OCI-LY3 (cell line): Measurements from ENCODE around the gene CPLX3.

Source experiments
- H2AFZ ChIP-seq: fragments of 200-600, 300-600 bp; shearing (Covaris generic); 2 replicates; pipeline ENCODE4 v1.6.0; 2014; ENCODE audit warnings: antibody characterized with exemption, low read depth, low read length
- H3K27ac ChIP-seq: fragments of 200-600, 300-600 bp; sonication (generic); 2 replicates; pipeline ENCODE4 v1.5.1; 2014; ENCODE audit warnings: mild to moderate bottlenecking, low read length, moderate library complexity, mixed read lengths
- H3K27me3 ChIP-seq: fragments of 200-600, 300-600 bp; sonication (generic); 2 replicates; pipeline ENCODE4 v1.6.1; 2014; ENCODE audit warnings: low read depth, low read length, mixed read lengths
- H3K36me3 ChIP-seq: fragments of 200-600, 300-600 bp; sonication (generic); replicated peaks from 2 replicates; pipeline ENCODE3; 2014; ENCODE audit warnings: low read depth, low read length, mixed read lengths
- H3K4me1 ChIP-seq: fragments of 300-600, 200-600 bp; sonication (generic); 2 replicates; pipeline ENCODE4 v1.6.1; 2014; ENCODE audit warnings: low read length, mixed read lengths
- H3K4me2 ChIP-seq: fragments of 200-600, 300-600 bp; sonication (generic); 2 replicates; pipeline ENCODE4 v1.6.1; 2014; ENCODE audit warnings: low read length, mixed read lengths
- H3K4me3 ChIP-seq: fragments of 300-600, 200-600 bp; sonication (generic); 2 replicates; pipeline ENCODE4 v1.5.1; 2014; ENCODE audit warnings: antibody characterized with exemption, mild to moderate bottlenecking, low read length, moderate library complexity
- H3K79me2 ChIP-seq: fragments of 300-600, 200-600 bp; shearing (Covaris generic); 2 replicates; pipeline ENCODE4 v1.6.1; 2014; ENCODE audit warnings: mild to moderate bottlenecking, low read length, mixed read lengths
- H3K9ac ChIP-seq: fragments of 300-600, 200-600 bp; shearing (Covaris generic); 2 replicates; pipeline ENCODE4 v1.6.0; 2014; ENCODE audit warnings: mild to moderate bottlenecking, low read length, moderate library complexity
- H3K9me3 ChIP-seq: fragments of 200-600, 300-600 bp; shearing (Covaris generic); 2 replicates; pipeline ENCODE4 v1.6.1; 2014; ENCODE audit warnings: low read length, mixed read lengths; ENCODE audit not compliant: insufficient read depth
- H4K20me1 ChIP-seq: fragments of 200-600, 300-600 bp; sonication (generic); 2 replicates; pipeline ENCODE4 v1.6.1; 2016; ENCODE audit warnings: low read length, mixed read lengths; ENCODE audit not compliant: insufficient read depth
- EZH2phosphoT487 ChIP-seq: fragments of 200-600 bp; shearing (Covaris generic); IDR thresholded peaks from 2 replicates; pipeline ENCODE4 v1.6.1; 2018; ENCODE audit warnings: antibody characterized with exemption, mixed run types, low read depth
- TF ChIP-seq, protein P1 (sequence below): fragments of 200-600, 300-600 bp; sonication (generic); IDR thresholded peaks from 2 replicates; pipeline ENCODE4 v1.5.1; 2014; ENCODE audit warnings: antibody characterized with exemption, low read length, low read depth

Gene CPLX3

DNA sequence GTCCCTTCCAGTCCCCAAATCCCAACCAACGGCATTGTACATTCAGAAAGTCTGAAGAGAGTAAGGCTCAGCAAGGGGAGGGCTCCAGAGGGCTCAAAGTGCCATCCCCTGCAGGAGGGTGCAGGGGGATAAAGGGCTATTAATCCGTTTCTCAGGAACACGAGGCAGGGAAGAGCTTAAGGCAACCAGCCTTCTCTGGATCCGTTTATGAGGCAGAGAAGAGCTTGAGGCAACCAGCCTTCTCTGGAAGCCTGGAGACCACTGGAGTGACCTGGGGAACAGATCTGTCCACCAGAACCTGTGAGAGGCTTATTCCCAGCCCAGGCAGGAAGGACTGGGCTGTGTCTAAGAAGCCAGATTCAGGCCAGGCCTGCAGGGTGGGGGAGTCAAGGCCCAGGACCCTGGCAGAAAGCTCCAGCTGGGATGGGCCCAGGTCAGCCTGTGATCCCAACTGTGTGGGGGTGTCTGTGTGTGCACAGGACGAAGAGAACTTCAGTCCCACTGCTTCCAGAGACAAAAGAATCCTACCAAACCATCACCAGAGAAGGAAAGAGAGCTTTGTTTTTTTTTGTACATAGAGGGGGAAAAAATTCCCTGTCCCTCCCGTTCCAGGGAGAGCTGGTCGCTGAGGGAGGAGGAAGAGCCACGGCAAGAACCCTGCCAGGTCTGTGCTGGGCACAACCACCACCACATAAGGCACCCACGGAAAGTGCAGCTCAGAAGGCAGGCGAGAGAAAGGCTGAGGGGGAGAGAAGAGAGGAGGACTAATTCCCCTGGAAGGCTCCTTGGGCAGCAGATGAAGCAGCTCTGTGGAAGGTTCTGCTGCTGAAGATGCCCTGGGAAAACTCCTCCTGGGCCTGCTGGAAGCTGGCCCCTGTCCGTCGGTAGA is 18.1 kb downstream of the CPLX3 start:
- Histone ChIP-seq H3K27ac (peak overlapping the region; percentile 79), H3K36me3 (peaks cover 50% of the 10 kb centered on the region), H3K4me1 (peaks cover 30% of the 10 kb centered on the region)

DNA sequence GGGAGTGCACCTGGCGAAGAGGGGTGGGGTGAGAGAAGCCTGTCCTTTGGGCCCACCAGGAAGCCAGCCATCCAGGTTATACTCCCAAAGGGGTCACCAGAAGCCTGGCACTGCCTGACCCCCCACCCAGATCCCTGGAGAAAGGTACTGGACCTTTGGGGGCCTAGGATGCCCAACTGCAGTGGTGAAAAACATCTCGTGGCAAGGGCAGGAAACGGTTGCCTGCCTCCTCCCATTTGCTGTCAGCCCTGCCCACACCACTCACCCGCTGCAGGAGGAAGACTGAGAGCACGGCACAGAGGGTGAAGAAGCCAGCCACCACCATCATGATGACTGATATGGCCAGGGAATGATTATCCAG is 18.8 kb downstream of the CPLX3 start:
- Histone ChIP-seq H3K4me2 (no peak overlapping the region), H3K36me3 (peaks cover 52% of the 10 kb centered on the region), H3K27me3 (no peaks in the 10 kb centered on the region), H4K20me1 (no peaks in the 10 kb centered on the region), H3K9ac (no peak overlapping the region), H3K9me3 (no peaks in the 10 kb centered on the region), H3K4me3 (no peak overlapping the region), H2AFZ (no peak overlapping the region), H3K79me2 (peaks cover 19% of the 10 kb centered on the region), H3K4me1 (peaks cover 36% of the 10 kb centered on the region), H3K27ac (peak overlapping the region; percentile 79)
- TF ChIP-seq, protein P1, sequence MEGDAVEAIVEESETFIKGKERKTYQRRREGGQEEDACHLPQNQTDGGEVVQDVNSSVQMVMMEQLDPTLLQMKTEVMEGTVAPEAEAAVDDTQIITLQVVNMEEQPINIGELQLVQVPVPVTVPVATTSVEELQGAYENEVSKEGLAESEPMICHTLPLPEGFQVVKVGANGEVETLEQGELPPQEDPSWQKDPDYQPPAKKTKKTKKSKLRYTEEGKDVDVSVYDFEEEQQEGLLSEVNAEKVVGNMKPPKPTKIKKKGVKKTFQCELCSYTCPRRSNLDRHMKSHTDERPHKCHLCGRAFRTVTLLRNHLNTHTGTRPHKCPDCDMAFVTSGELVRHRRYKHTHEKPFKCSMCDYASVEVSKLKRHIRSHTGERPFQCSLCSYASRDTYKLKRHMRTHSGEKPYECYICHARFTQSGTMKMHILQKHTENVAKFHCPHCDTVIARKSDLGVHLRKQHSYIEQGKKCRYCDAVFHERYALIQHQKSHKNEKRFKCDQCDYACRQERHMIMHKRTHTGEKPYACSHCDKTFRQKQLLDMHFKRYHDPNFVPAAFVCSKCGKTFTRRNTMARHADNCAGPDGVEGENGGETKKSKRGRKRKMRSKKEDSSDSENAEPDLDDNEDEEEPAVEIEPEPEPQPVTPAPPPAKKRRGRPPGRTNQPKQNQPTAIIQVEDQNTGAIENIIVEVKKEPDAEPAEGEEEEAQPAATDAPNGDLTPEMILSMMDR = no peak; the same call in 1 of the 2 replicates
- TF ChIP-seq EZH2phosphoT487 = no peak

More for the DNA sequence above, 18.1 kb downstream of the CPLX3 start:
- no peak overlapping the region for H2AFZ ChIP-seq
- peaks cover 13% of the 10 kb centered on the region for H3K79me2 ChIP-seq
- H3K4me3 ChIP-seq = 0 out of 2 replicates have a peak overlapping the region, but pooled peaks have one; percentile 82
- H4K20me1 ChIP-seq = no peaks in the 10 kb centered on the region
- H3K9ac ChIP-seq = no peak overlapping the region; the same call in 1 of the 2 replicates
- no peaks in the 10 kb centered on the region for H3K9me3 ChIP-seq
- no peak for TF ChIP-seq EZH2phosphoT487
- TF ChIP-seq, protein P1 = no peak
- peak overlapping the region; percentile 78 for H3K4me2 ChIP-seq
- no peaks in the 10 kb centered on the region for H3K27me3 ChIP-seq

DNA sequence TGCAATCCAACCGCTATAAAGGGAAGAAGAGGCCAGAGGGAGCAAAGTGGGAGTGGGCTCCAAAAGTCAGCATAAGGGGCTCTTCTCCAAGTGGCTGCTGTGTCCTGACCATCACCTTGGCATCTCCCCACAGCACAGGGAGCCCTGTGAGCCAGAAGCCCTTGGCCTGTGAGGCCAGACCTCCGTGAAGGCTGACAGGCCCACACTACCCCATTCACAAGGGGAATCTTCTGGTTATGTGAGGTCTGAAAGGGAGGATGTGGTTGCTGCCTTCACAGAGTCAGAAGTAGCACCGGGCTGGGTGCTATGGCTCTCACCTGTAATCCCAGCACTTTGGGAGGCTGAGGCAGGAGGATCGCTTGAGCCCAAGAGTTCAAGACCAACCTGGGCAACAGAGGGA is 19.2 kb downstream of the CPLX3 start:
- Histone ChIP-seq H3K4me2 (no peak overlapping the region), H4K20me1 (no peaks in the 10 kb centered on the region), H2AFZ (no peak overlapping the region), H3K4me3 (no peak overlapping the region), H3K4me1 (peaks cover 38% of the 10 kb centered on the region), H3K79me2 (peaks cover 20% of the 10 kb centered on the region), H3K9me3 (no peaks in the 10 kb centered on the region), H3K9ac (no peak overlapping the region), H3K27me3 (no peaks in the 10 kb centered on the region), H3K36me3 (peaks cover 55% of the 10 kb centered on the region), H3K27ac (peak overlapping the region; percentile 79)
- TF ChIP-seq, protein P1 = no peak
- TF ChIP-seq EZH2phosphoT487 = no peak

DNA sequence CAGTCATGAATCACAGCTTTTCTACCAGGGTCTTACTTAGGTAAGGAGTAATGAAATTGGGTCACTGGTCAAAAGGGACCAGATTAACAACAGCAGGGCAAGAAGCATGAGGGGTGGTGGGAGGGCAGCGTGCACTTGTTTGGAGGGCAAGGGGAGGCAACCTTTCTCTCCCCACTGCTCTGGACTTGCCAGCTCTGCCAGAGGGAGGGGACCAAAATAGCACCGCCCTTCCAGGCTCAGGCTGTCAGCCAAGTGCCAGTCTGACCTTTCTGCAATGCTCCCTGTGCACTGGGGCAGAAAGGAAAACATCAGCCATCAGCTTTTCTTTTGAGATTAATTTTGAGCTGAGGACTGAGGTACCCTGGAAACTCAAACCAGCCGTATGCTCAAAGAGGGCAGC is 21.0 kb downstream of the CPLX3 start:
- Histone ChIP-seq H3K4me2 (no peak overlapping the region), H4K20me1 (no peaks in the 10 kb centered on the region), H3K27me3 (no peaks in the 10 kb centered on the region), H3K27ac (no peak overlapping the region), H3K79me2 (peaks cover 13% of the 10 kb centered on the region), H2AFZ (no peak overlapping the region), H3K36me3 (peaks cover 62% of the 10 kb centered on the region), H3K9ac (no peak overlapping the region), H3K9me3 (no peaks in the 10 kb centered on the region), H3K4me1 (peaks cover 29% of the 10 kb centered on the region), H3K4me3 (no peak overlapping the region)
- no peak for TF ChIP-seq EZH2phosphoT487
- TF ChIP-seq, protein P1 = no peak
